ENCODE results near the gene NUP62CL.
"Not testable (repeated sequence)": the region's sequence is repeated elsewhere in the genome, so short reads cannot be mapped to it uniquely, and the experiment has no call there.

NUP62CL gene

GRCh38 chrX:107168712-107169111, 37.5 kb downstream of the NUP62CL start:
- H3K4me3 ChIP-seq (replicated peaks; ENCODE audit: low read depth, low read length): no peak overlapping the region
- no peak for DNase-seq (ENCODE audit: extremely low read depth, low read depth)
- TF ChIP-seq CTCF (IDR thresholded peaks at IDR 0.05; ENCODE audit: low read depth, low read length, missing control alignments): no peak

DNA sequence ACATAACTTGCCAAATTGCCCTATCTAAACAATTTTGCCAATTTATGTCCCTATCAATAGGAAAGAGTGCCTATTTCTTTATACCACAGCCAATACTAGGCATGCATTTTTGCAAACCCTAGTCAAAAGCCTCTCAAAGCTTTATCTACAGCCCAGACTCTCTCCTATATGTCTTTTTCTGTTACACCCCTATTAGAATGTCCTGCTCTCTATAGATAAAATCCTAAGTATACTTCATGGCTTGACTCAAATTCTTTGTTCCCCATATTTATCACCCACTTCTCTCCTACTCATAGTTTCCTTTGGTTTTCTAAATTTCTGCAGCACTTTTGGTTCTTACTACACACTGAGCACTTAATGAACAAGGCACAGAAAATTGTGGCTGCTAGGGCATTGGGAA, 38.0 kb downstream of the NUP62CL start:
- H3K4me3 ChIP-seq (replicated peaks; ENCODE audit: low read depth, low read length): no peak overlapping the region
- no peak for DNase-seq (ENCODE audit: extremely low read depth, low read depth)
- TF ChIP-seq CTCF (IDR thresholded peaks at IDR 0.05; ENCODE audit: low read depth, low read length, missing control alignments): no peak

DNA sequence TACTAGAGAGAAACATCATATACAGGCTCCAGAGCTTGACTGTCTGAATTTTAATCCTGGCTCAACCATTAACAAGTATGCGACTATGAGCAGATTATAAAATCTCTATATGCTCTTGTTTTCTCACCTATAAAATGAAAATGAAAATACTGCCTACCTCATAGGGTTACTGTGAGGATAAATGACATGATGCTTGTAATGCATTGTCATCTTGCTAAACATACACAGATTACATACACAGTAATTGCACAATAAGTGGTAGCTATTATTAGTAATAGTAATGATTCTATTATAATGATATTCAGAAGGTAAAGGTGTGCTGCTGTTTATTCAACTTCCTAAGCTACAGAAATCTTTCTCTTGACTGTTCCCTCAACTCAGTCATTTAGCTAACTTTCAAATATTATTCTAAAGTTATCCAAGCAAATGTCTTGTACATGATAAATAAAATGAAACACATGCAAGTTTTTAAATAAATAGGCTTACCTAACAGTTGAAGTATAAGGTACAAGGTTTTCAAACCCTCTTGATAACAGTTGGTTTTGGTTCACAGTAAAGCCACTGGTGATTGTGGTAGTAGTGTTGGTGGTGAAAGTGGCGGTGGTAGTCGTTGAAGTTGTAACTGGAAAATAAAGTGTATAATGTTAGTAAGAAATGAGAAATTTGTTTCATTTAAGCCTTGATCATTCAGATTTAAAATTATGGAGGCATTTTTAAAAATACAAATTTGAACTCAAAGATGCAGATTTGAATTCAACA, 38.9 kb downstream of the NUP62CL start:
- DNase-seq (ENCODE audit: extremely low read depth, low read depth): no peak
- no peak overlapping the region for H3K4me3 ChIP-seq (replicated peaks; ENCODE audit: low read depth, low read length)
- no peak for TF ChIP-seq CTCF (IDR thresholded peaks at IDR 0.05; ENCODE audit: low read depth, low read length, missing control alignments)

GRCh38 chrX:107157618-107158017, 48.6 kb downstream of the NUP62CL start:
- not testable (repeated sequence) for DNase-seq (ENCODE audit: extremely low read depth, low read depth); H3K4me3 ChIP-seq (replicated peaks; ENCODE audit: low read depth, low read length)

GRCh38 chrX:107155621-107156430, 50.4 kb downstream of the NUP62CL start:
- DNase-seq (ENCODE audit: extremely low read depth, low read depth); H3K4me3 ChIP-seq (replicated peaks; ENCODE audit: low read depth, low read length): not testable (repeated sequence)

DNA sequence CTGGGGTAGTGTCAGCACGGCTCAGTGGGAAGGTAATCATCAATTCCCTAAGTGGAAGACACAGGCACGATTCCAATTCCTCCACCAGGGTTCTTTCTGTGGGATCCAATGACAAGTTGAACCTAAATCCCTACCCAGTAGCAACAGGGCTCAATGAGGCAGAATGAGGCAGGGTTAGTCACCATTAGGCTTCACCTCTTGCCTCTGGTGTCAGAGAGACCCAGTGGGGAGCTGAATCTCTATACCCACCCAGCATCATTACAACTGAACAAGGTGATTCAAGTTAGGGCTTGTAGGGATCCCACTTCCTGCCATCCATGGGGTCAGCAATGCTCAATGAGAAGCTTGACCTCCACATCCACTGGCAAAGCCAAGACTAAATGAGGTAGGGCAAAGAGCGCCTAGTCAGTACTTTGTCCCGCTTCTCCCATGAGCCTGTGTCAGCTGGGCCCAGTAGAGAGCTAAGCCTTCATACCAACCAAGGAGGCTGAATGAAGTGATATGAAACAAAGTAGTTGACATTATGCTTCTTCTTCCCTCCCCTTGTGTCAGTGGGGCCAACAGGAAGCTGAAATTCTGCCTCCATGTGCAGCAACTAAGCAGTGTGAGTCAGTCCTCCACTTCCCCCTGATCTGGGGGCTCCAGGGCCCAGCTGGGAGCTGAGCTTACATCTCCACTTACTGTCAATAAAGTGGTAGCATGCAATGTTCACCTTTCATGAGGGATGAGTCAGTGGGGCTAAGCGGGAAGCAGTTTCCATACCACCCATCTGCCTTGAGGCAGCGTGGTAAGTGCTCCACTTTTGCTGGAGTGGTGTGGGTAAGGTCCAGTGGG, 51.2 kb downstream of the NUP62CL start:
- no peak for TF ChIP-seq CTCF (IDR thresholded peaks at IDR 0.05; ENCODE audit: low read depth, low read length, missing control alignments)
- H3K4me3 ChIP-seq (replicated peaks; ENCODE audit: low read depth, low read length): no peak overlapping the region
- DNase-seq (ENCODE audit: extremely low read depth, low read depth): peak; percentile 11

DNA sequence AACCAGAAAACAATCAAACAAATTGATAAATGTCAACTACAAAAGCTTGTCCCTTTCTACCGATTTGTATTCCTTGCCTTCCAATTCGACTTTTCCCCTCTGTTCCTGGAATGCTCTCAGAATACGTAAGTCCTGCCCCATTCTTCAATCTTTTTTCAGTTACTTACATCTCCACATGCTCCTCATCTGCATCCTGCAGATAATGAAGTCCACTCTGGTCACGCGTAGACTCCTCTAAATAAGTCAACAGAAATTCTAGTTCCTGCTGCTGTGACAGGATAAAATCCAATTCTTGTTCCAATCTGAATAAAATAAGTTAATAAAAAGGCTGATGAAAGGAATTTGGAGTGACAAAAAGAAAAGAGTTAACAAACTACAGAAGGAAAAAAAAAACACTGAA, 53.2 kb downstream of the NUP62CL start:
- DNase-seq (ENCODE audit: extremely low read depth, low read depth): no peak
- H3K4me3 ChIP-seq (replicated peaks; ENCODE audit: low read depth, low read length): no peak overlapping the region
- no peak for TF ChIP-seq CTCF (IDR thresholded peaks at IDR 0.05; ENCODE audit: low read depth, low read length, missing control alignments)
